ENCODE data around the gene PRMT7.
A peak's percentile ranks its signal among the peaks of the same experiment; 100 is the strongest.

The PRMT7 gene

GRCh38 chr16:68328151-68328859 is 17.5 kb downstream of the PRMT7 start:
- no peak overlapping the region for H3K4me3 ChIP-seq (ENCODE audit: control insufficient read depth, low read depth, low read length)
- TF ChIP-seq, protein P1, sequence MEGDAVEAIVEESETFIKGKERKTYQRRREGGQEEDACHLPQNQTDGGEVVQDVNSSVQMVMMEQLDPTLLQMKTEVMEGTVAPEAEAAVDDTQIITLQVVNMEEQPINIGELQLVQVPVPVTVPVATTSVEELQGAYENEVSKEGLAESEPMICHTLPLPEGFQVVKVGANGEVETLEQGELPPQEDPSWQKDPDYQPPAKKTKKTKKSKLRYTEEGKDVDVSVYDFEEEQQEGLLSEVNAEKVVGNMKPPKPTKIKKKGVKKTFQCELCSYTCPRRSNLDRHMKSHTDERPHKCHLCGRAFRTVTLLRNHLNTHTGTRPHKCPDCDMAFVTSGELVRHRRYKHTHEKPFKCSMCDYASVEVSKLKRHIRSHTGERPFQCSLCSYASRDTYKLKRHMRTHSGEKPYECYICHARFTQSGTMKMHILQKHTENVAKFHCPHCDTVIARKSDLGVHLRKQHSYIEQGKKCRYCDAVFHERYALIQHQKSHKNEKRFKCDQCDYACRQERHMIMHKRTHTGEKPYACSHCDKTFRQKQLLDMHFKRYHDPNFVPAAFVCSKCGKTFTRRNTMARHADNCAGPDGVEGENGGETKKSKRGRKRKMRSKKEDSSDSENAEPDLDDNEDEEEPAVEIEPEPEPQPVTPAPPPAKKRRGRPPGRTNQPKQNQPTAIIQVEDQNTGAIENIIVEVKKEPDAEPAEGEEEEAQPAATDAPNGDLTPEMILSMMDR (conservative IDR thresholded peaks at IDR 0.05; ENCODE audit: control insufficient read depth, insufficient read depth, low read depth, low read length) = peak; percentile 93
- peak; percentile 85 for DNase-seq (ENCODE audit: low read depth)

DNA sequence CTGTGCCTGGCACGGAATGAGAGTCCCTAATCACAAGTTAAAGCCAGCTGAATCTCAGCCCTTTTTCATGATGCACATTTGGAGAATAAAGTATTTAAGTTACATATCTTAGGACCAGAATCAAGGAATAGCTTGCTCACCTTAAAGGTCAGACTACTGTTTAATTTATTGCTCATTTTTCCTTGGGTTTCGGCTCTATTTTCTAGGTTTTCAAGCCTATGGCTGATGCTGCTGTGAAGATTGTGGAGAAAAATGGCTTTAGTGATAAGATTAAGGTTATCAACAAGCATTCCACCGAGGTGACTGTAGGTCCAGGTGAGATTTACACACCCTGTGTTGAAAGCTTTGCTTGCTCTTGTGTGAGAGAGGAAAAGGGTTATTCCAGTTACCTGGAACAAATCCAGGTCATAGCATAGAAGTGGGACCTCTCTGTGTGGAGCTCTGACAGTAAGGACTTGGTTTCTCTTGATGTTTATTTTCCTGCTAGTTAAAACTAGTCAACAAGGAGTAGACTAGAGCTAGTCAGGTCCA is 18.1 kb downstream of the PRMT7 start:
- TF ChIP-seq, protein P1 (conservative IDR thresholded peaks at IDR 0.05; ENCODE audit: control insufficient read depth, insufficient read depth, low read depth, low read length) = no peak
- no peak overlapping the region for H3K4me3 ChIP-seq (ENCODE audit: control insufficient read depth, low read depth, low read length)
- no peak for DNase-seq (ENCODE audit: low read depth)

GRCh38 chr16:68331879-68332410 is 21.1 kb downstream of the PRMT7 start:
- TF ChIP-seq, protein P1 (conservative IDR thresholded peaks at IDR 0.05; ENCODE audit: control insufficient read depth, insufficient read depth, low read depth, low read length) = no peak
- no peak overlapping the region for H3K4me3 ChIP-seq (ENCODE audit: control insufficient read depth, low read depth, low read length)
- peak; percentile 40 for DNase-seq (ENCODE audit: low read depth)

DNA sequence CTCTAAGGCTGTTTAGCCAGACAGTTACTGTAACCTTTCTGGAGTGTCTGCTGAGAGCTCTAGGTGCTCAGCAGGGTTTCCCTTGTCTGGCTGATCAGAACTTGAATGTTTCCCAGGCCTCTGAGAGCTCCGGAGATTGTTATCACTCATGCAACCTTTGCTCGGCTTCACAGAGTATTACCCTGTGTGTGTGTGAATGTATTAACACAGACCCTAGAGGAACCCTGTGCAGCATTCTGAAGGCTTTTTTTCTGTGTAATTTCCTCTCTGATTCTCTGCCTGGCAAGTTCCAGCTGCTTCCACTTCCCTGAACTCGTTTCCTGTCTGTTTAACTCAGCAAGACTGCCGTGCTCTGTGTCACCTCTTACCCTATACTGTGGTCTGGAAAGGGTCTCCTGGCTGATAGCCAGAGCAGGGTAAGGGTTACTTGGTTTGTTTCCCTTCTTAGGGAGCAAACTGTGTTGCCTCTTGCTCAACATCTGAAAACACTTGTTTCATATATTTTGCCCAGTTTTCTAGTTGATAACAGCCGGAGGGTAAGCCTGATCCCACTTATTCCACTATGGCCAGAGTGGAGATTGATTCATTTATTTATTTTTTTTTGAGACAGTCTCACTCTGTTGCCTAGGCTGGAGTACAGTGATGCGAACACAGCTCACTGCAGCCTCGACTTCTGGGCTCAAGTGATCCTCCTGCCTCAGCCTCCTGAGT is 21.7 kb downstream of the PRMT7 start:
- H3K4me3 ChIP-seq (ENCODE audit: control insufficient read depth, low read depth, low read length) = no peak overlapping the region
- peak; percentile 55 for DNase-seq (ENCODE audit: low read depth)
- TF ChIP-seq, protein P1 (conservative IDR thresholded peaks at IDR 0.05; ENCODE audit: control insufficient read depth, insufficient read depth, low read depth, low read length) = no peak

DNA sequence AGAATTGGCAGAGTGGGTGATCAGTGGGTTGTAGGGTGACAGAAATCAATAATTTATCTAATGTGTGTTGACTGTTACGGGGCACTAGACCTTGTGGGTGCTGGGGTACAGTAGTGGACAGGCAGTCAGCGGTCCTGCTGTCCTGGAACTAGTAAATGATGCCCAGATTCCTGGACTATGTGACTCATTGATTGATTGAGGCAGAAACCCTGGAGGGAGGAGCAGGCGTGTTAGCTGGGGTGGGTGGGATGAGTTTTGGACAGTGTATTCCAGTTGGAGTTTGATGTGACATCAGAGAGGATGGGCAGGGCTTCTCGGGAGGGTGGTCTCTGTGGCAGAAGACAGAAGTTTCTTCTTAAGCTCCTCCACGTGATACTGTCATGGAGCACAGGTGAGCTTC is 24.4 kb downstream of the PRMT7 start:
- TF ChIP-seq, protein P1 (conservative IDR thresholded peaks at IDR 0.05; ENCODE audit: control insufficient read depth, insufficient read depth, low read depth, low read length) = no peak
- H3K4me3 ChIP-seq (ENCODE audit: control insufficient read depth, low read depth, low read length) = no peak overlapping the region
- peak; percentile 79 for DNase-seq (ENCODE audit: low read depth)

DNA sequence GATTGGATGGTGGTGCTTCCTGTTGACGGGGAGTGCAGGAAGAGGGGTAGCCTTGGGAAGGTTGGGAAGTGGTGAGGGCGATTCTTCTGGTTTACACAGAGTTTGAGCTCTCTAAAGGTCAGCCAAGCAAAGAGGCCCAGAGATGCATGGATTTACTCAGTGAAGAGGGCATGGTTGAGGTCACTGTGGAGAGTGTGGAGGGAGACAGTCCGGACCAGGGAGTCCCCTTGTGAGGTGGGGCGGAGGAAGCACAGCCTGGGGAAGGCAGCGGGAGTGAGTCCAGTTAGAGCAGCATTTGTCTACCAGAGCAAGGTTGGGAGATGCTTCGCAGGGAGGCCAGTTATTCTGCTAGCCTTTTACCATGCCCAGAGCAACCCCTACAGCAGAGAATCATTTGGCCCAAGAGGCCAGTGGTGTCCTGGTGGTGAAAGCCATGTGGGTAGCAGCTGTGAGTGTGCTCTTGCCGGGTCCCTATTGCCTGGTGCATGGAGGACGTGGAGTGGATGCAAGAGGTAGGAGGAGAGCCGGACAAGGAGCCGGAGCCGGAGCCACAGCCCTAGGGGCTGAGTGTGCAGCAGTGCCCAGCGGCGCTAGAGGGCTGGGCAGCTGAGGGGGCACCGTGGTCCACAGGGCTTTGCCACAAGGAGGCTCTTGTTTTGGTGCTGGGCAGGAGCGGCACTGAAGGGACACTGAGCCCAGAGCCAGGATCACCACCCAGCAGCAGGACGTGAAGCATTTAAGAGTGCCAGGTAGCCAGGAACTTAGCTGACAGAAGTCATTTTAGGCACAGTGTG is 27.7 kb downstream of the PRMT7 start:
- TF ChIP-seq, protein P1 (conservative IDR thresholded peaks at IDR 0.05; ENCODE audit: control insufficient read depth, insufficient read depth, low read depth, low read length) = no peak
- no peak for DNase-seq (ENCODE audit: low read depth)
- H3K4me3 ChIP-seq (ENCODE audit: control insufficient read depth, low read depth, low read length) = no peak overlapping the region
